H1 (cell line): Measurements from ENCODE around the gene ZIC5. TPM values are rescaled to one million over a fixed set of nuclear protein-coding genes. Genes with fewer than 3 reads are reported as not detected.
A peak's percentile ranks its signal among the peaks of the same experiment; 100 is the strongest.

Experiments
- ASH2L ChIP-seq: fragments of 200-600, 300-600 bp; sonication (generic); IDR thresholded peaks from one replicate; pipeline ENCODE4 v1.7.1; 2017; ENCODE audit warnings: low read length
- FOSL1 ChIP-seq: IDR thresholded peaks from 2 replicates; pipeline ENCODE4 v1.6.1; 2011; ENCODE audit warnings: mild to moderate bottlenecking, low read depth, low read length, moderate library complexity; ENCODE audit not compliant: insufficient read depth
- SUZ12 ChIP-seq: fragments of 200-600 bp; sonication (generic); IDR thresholded peaks from 2 replicates; pipeline ENCODE4 v1.6.1; 2012; ENCODE audit warnings: mild to moderate bottlenecking, inconsistent platforms, low read length, moderate library complexity, mixed read lengths
- TCF12 ChIP-seq: IDR thresholded peaks from 2 replicates; pipeline ENCODE4 v1.6.1; 2011; ENCODE audit warnings: low read depth, mild to moderate bottlenecking, low read length
- TEAD4 ChIP-seq: IDR thresholded peaks from 2 replicates; pipeline ENCODE4 v1.6.1; 2012; ENCODE audit warnings: low read depth, low read length, inconsistent platforms, mixed read lengths
- polyA plus RNA-seq, 7 experiments: library from polyadenylated mRNA; depleted of rRNA in 3 of 7; stranded (reverse) in 5 of 7; unstranded in 2 of 7; fragments of >200 nt in 5 of 7; fragments of 200-250 nt in 2 of 7; gene quantifications; 1 replicate in 5 of 7; 2 replicates in 1 of 7; 4 replicates in 1 of 7; pipeline versions ENCODE4 v1.2.1 to v1.2.3, GENCODE V29; 2011 to 2013; ENCODE audit warnings: missing spikeins in 2 of 7, mixed read lengths in 2 of 7
- total RNA-seq: library from RNA; stranded (reverse); fragmentation: NEBNext Ultra II Directional; extraction: Animal tissue kit (Norgen Biotek cat#: 25700); gene quantifications from 2 replicates; pipeline ENCODE4 v1.2.1, GENCODE V29; 2021
- TF ChIP-seq, protein P1 (sequence below): IDR thresholded peaks from 2 replicates; pipeline ENCODE4 v1.6.1; 2012; ENCODE audit warnings: inconsistent platforms
- TF ChIP-seq, protein P2 (sequence below): IDR thresholded peaks from 2 replicates; pipeline ENCODE4 v1.6.1; 2011; ENCODE audit warnings: low read length, improper control_type of control experiment

Gene ZIC5
- total and polyA plus RNA-seq, 2 of the 8 experiments (the other 6 are each of a cell fraction or from before 2014, with no cell fraction given): 14.2 to 52.7 TPM

DNA sequence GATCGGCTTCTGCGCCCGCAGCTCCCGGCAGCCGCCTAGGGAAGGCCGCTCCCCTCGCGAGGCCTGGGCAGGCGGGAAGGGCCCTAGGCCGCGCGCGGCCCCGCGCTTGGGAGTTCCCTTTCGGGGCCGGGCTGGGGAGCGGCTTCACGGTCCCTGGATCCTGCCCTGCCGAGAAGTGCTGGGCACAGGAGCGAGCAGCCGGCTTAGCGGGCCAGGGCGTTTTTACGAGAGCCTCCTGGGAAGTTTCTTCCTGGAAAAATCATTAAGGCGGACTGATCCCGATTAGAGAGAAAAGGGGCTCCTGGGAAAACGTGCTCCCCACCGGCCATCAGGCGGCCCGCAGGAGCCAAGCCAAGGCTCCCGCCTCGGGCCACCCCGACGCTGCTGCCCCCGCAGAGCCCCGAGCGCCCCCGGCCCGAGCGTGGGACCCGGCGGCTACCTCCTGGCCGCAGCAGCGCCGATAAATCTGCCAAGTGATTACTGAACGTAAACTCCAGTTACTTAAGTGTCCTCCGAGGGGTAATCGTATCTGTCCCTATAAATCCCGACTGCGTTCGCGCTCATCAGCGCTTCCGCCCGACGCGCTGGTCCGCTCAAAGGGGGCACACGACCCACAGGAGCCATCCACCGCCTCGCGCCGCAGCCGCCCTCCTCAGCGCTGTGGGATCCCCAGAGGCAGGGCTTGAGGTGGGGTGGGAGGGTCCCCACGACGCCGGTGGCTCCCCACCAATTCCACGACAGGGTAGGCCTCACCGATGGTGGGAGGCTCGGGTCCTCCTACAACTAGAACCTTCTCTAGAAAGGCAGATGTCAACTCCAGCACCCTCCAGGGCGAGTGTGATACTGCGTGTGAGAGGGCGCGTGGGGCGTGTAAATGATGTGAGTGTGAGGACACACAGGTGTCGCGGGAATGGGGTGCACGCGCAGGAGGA lies 2.8 kb downstream of the ZIC5 start (continued):
- TF ChIP-seq TEAD4 (no peak), ASH2L (no peak), TCF12 (no peak), FOSL1 (no peak), SUZ12 (peak; percentile 33; the same call in 1 of the 2 replicates)
- TF ChIP-seq, protein P1, sequence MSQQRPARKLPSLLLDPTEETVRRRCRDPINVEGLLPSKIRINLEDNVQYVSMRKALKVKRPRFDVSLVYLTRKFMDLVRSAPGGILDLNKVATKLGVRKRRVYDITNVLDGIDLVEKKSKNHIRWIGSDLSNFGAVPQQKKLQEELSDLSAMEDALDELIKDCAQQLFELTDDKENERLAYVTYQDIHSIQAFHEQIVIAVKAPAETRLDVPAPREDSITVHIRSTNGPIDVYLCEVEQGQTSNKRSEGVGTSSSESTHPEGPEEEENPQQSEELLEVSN: peak; percentile 33; the same call in 1 of the 2 replicates
- TF ChIP-seq, protein P2, sequence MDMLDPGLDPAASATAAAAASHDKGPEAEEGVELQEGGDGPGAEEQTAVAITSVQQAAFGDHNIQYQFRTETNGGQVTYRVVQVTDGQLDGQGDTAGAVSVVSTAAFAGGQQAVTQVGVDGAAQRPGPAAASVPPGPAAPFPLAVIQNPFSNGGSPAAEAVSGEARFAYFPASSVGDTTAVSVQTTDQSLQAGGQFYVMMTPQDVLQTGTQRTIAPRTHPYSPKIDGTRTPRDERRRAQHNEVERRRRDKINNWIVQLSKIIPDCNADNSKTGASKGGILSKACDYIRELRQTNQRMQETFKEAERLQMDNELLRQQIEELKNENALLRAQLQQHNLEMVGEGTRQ: no peak
- TF ChIP-seq, all 59 proteins: peak for 6
